Muscle layer of colon (tissue), 2 donors: Measurements from ENCODE around the gene ROCK2.
"Not testable (repeated sequence)": the region's sequence is repeated elsewhere in the genome, so short reads cannot be mapped to it uniquely, and the experiment has no call there.

Experiments
- H3K27ac ChIP-seq: one replicate; pipeline ENCODE4 v1.7.0; 2013; ENCODE audit warnings: low read depth, mild to moderate bottlenecking, low read length, moderate library complexity
- H3K27me3 ChIP-seq, 2 donors: one replicate each; pipeline ENCODE4 v1.7.0; 2013; ENCODE audit warnings: low read length in 2 of 2, mild to moderate bottlenecking in 2 of 2; ENCODE audit not compliant: insufficient read depth in 2 of 2, control insufficient read depth in 1 of 2
- H3K36me3 ChIP-seq: one replicate; pipeline ENCODE4 v1.7.0; 2013; ENCODE audit warnings: mild to moderate bottlenecking, low read length; ENCODE audit not compliant: insufficient read depth
- H3K4me1 ChIP-seq: one replicate; pipeline ENCODE4 v1.7.0; 2013; ENCODE audit warnings: mild to moderate bottlenecking, low read length; ENCODE audit not compliant: insufficient read depth
- H3K4me3 ChIP-seq, 2 donors: one replicate each; pipeline ENCODE4 v1.7.0; 2013; ENCODE audit warnings: low read length in 2 of 2, low read depth in 1 of 2, mild to moderate bottlenecking in 1 of 2, moderate library complexity in 1 of 2
- H3K9ac ChIP-seq: one replicate; pipeline ENCODE4 v1.7.0; 2013; ENCODE audit warnings: low read length
- H3K9me3 ChIP-seq: one replicate; pipeline ENCODE4 v1.7.0; 2013; ENCODE audit warnings: mild to moderate bottlenecking, low read length
- donor health status: abdominal sarcoma.
- donor health status: Adenocarcinoma of cecum.

ROCK2 gene

GRCh38 chr2:11279398-11279797 is 65.0 kb downstream of the ROCK2 start:
- Histone ChIP-seq H3K36me3 (peaks cover 7% of the 10 kb centered on the region), H3K27ac (no peak overlapping the region), H3K4me3 (no peak overlapping the region), H3K9me3 (no peaks in the 10 kb centered on the region), H3K27me3 (no peaks in the 10 kb centered on the region), H3K9ac (no peak overlapping the region), H3K4me1 (no peaks in the 10 kb centered on the region)

GRCh38 chr2:11278219-11278618 is 66.2 kb downstream of the ROCK2 start:
- H3K27ac ChIP-seq: no peak overlapping the region
- H3K9ac ChIP-seq: no peak overlapping the region
- no peak overlapping the region for H3K4me3 ChIP-seq
- no peaks in the 10 kb centered on the region for H3K27me3 ChIP-seq
- no peaks in the 10 kb centered on the region for H3K9me3 ChIP-seq
- H3K36me3 ChIP-seq: no peaks in the 10 kb centered on the region
- no peaks in the 10 kb centered on the region for H3K4me1 ChIP-seq

GRCh38 chr2:11275910-11276309 is 68.5 kb downstream of the ROCK2 start:
- Histone ChIP-seq H3K9me3 (no peaks in the 10 kb centered on the region), H3K9ac (no peak overlapping the region), H3K4me1 (no peaks in the 10 kb centered on the region), H3K36me3 (peaks cover 1% of the 10 kb centered on the region), H3K27ac (no peak overlapping the region), H3K4me3 (no peak overlapping the region), H3K27me3 (no peaks in the 10 kb centered on the region)

GRCh38 chr2:11270891-11271290 is 73.5 kb downstream of the ROCK2 start:
- no peak overlapping the region for H3K4me3 ChIP-seq
- no peaks in the 10 kb centered on the region for H3K4me1 ChIP-seq
- no peaks in the 10 kb centered on the region for H3K27me3 ChIP-seq
- H3K9me3 ChIP-seq: no peaks in the 10 kb centered on the region
- H3K9ac ChIP-seq: no peak overlapping the region
- no peak overlapping the region for H3K27ac ChIP-seq
- peaks cover 7% of the 10 kb centered on the region for H3K36me3 ChIP-seq

- H3K9me3 ChIP-seq: no peaks in the 10 kb centered on the region
- peaks cover 4% of the 10 kb centered on the region for H3K4me1 ChIP-seq
- H3K4me3 ChIP-seq: no peak overlapping the region
- H3K27ac ChIP-seq: no peak overlapping the region
- H3K9ac ChIP-seq: no peak overlapping the region
- H3K36me3 ChIP-seq: peaks cover 7% of the 10 kb centered on the region
- no peaks in the 10 kb centered on the region for H3K27me3 ChIP-seq
Observed at GRCh38 chr2:11267931-11268330, 76.5 kb downstream of the ROCK2 start.

- peaks cover 6% of the 10 kb centered on the region for H3K4me1 ChIP-seq
- H3K27me3 ChIP-seq: no peaks in the 10 kb centered on the region
- H3K36me3 ChIP-seq: no peaks in the 10 kb centered on the region
- H3K4me3 ChIP-seq: no peak overlapping the region
- no peak overlapping the region for H3K9ac ChIP-seq
- no peaks in the 10 kb centered on the region for H3K9me3 ChIP-seq
- H3K27ac ChIP-seq: no peak overlapping the region
Observed at GRCh38 chr2:11264818-11265217, 79.6 kb downstream of the ROCK2 start.

- Histone ChIP-seq H3K4me1 (peaks cover 6% of the 10 kb centered on the region), H3K9ac (no peak overlapping the region), H3K27me3 (no peaks in the 10 kb centered on the region), H3K36me3 (no peaks in the 10 kb centered on the region), H3K9me3 (no peaks in the 10 kb centered on the region), H3K4me3 (no peak overlapping the region), H3K27ac (no peak overlapping the region)
Observed at GRCh38 chr2:11264007-11264406, 80.4 kb downstream of the ROCK2 start.

GRCh38 chr2:11263177-11263576 is 81.3 kb downstream of the ROCK2 start:
- Histone ChIP-seq H3K9me3 (no peaks in the 10 kb centered on the region), H3K4me3 (no peak overlapping the region), H3K27ac (no peak overlapping the region)

GRCh38 chr2:11262438-11262837 is 82.0 kb downstream of the ROCK2 start:
- H3K36me3 ChIP-seq, H3K27me3 ChIP-seq, H3K9ac ChIP-seq, H3K4me3 ChIP-seq, H3K9me3 ChIP-seq, H3K27ac ChIP-seq, H3K4me1 ChIP-seq: not testable (repeated sequence)

More at GRCh38 chr2:11263177-11263576, 81.3 kb downstream of the ROCK2 start:
- peaks cover 6% of the 10 kb centered on the region for H3K4me1 ChIP-seq
- no peak overlapping the region for H3K9ac ChIP-seq
- H3K36me3 ChIP-seq: no peaks in the 10 kb centered on the region
- no peaks in the 10 kb centered on the region for H3K27me3 ChIP-seq

GRCh38 chr2:11261564-11261963 is 82.9 kb downstream of the ROCK2 start:
- H3K4me3 ChIP-seq, H3K36me3 ChIP-seq, H3K9me3 ChIP-seq, H3K27ac ChIP-seq, H3K9ac ChIP-seq, H3K27me3 ChIP-seq, H3K4me1 ChIP-seq: not testable (repeated sequence)

- Histone ChIP-seq H3K4me1 (peaks cover 6% of the 10 kb centered on the region), H3K4me3 (no peak overlapping the region), H3K9me3 (no peaks in the 10 kb centered on the region), H3K27ac (no peak overlapping the region), H3K36me3 (no peaks in the 10 kb centered on the region), H3K9ac (no peak overlapping the region), H3K27me3 (no peaks in the 10 kb centered on the region)
Observed at GRCh38 chr2:11260979-11261378, 83.5 kb downstream of the ROCK2 start.

- Histone ChIP-seq H3K27ac (no peak overlapping the region), H3K4me3 (no peak overlapping the region)
Observed at GRCh38 chr2:11257964-11258363, 86.5 kb downstream of the ROCK2 start.

More at GRCh38 chr2:11257964-11258363, 86.5 kb downstream of the ROCK2 start:
- Histone ChIP-seq H3K9me3 (no peaks in the 10 kb centered on the region), H3K9ac (no peak overlapping the region), H3K36me3 (no peaks in the 10 kb centered on the region), H3K4me1 (peaks cover 16% of the 10 kb centered on the region), H3K27me3 (no peaks in the 10 kb centered on the region)
